ENCODE measurements around the gene PRDM5. TPM values are rescaled to one million over a fixed set of nuclear protein-coding genes. Genes with fewer than 3 reads are reported as not detected.

PRDM5 gene
- total and polyA plus RNA-seq, 5 donors from 2014 or later, result 0.07 to 0.67 (median 0.11) TPM; not detected in 2

DNA sequence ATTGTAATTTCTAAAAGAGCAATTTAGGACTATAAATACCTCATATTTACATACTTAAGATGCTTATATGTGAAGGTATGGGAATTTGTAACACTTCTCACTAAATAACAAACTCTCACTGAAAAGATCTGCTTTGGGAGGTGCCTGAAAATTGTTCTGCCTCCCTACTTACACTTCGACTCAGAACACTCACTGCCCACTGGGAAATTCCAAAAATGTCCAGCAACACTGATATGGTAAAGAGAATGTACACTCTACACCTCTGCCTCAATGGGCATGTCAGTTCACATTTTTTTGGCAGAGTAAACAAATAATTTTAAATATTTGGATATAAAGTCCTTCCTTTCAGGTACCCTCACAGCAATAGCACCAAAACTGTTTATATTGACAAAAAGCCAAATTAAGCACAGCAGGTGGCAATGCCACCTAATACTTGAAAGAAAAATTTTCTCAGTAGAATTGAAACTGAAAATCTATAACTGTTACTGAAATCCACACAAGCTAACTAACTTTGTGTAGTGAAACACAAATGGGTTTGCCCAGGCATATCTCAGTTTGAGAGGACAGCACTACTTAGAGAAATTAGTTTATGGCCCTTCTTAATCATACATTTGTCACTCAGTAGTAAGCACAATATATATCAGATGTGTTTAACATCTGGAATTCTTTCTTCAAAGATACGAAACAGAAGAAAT lies 67.1 kb downstream of the PRDM5 start:
- H3K27ac Mint-ChIP-seq, result no peak overlapping the region
- peaks cover 0 to 2% (median 0%) of the 10 kb centered on the region in 7 donors for H3K9me3 Mint-ChIP-seq
- H3K4me3 Mint-ChIP-seq, result no peak overlapping the region
- ATAC-seq (ENCODE audit: low read depth in 2 of 2), result no peak
- no peaks in the 10 kb centered on the region for H3K36me3 ChIP-seq (ENCODE audit: control insufficient read depth, insufficient read depth, low read length)
- H3K4me1 Mint-ChIP-seq, result peaks cover 0 to 6% (median 0%) of the 10 kb centered on the region in 4 donors
- H3K27me3 Mint-ChIP-seq, result peaks cover 21% of the 10 kb centered on the region
- no peak overlapping the region for H3K27ac ChIP-seq (ENCODE audit: insufficient read depth, low read length, poor library complexity, severe bottlenecking)
- H3K4me3 ChIP-seq (ENCODE audit: low read depth, low read length), result no peak overlapping the region
- H3K4me1 ChIP-seq (ENCODE audit: control insufficient read depth, insufficient read depth, low read length, poor library complexity, severe bottlenecking), result no peaks in the 10 kb centered on the region
- no peaks in the 10 kb centered on the region for H3K36me3 Mint-ChIP-seq
- no peaks in the 10 kb centered on the region for H3K27me3 ChIP-seq (ENCODE audit: control insufficient read depth, insufficient read depth, low read length)
- no peaks in the 10 kb centered on the region for H3K9me3 ChIP-seq (ENCODE audit: control insufficient read depth in 2 of 2, low read length in 2 of 2)
- DNase-seq, result peak in 1 of 3 donors; percentile 5

DNA sequence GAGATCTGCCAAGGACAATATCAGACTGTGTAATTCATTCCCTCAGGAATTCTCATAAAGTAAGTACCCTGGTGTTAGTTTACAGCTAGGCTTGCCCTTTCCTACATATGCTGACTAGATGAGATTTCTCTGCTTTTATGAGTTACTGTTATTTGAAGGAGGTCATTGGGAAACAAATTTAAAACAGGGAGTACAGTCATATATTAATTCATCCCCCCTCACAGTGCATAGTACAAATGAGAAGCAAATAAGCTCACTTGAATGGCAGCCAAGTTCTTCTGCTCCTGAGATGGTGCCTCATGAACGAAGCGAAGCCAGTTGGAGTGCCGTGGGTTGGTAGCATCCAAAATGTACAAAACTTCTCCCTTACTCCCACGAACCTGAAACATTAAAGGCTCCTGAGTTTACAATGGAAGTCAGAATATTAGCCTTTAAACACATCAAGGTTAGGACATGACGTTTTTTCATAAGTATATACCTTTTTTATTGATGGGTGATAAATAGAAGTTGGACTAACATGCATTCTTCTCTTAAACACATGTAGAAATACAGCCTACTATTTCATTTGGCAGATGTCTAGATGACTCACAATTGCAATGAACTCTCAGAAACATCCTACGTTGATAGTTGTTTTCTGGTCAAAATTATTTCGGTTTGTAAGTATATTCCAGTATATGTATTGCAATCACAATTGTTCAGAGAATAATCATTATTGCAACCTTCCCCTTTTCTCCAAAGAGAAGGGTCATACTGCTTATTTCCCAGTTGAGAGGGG lies 69.2 kb downstream of the PRDM5 start:
- ATAC-seq (ENCODE audit: low read depth in 2 of 2) (no peak), DNase-seq (no peak)
- Histone ChIP-seq H3K27me3 (ENCODE audit: control insufficient read depth, insufficient read depth, low read length) (no peaks in the 10 kb centered on the region), H3K36me3 (ENCODE audit: control insufficient read depth, insufficient read depth, low read length) (no peaks in the 10 kb centered on the region), H3K9me3 (ENCODE audit: control insufficient read depth in 2 of 2, low read length in 2 of 2) (no peaks in the 10 kb centered on the region), H3K4me3 (ENCODE audit: low read depth, low read length) (no peak overlapping the region), H3K27ac (ENCODE audit: insufficient read depth, low read length, poor library complexity, severe bottlenecking) (no peak overlapping the region), H3K4me1 (ENCODE audit: control insufficient read depth, insufficient read depth, low read length, poor library complexity, severe bottlenecking) (no peaks in the 10 kb centered on the region)
- Mint-ChIP-seq H3K27ac (no peak overlapping the region), H3K9me3 (peaks cover 0 to 2% (median 0%) of the 10 kb centered on the region in 7 donors), H3K36me3 (no peaks in the 10 kb centered on the region), H3K4me3 (no peak overlapping the region), H3K4me1 (peaks cover 0 to 6% (median 0%) of the 10 kb centered on the region in 4 donors), H3K27me3 (peaks cover 15% of the 10 kb centered on the region)

DNA sequence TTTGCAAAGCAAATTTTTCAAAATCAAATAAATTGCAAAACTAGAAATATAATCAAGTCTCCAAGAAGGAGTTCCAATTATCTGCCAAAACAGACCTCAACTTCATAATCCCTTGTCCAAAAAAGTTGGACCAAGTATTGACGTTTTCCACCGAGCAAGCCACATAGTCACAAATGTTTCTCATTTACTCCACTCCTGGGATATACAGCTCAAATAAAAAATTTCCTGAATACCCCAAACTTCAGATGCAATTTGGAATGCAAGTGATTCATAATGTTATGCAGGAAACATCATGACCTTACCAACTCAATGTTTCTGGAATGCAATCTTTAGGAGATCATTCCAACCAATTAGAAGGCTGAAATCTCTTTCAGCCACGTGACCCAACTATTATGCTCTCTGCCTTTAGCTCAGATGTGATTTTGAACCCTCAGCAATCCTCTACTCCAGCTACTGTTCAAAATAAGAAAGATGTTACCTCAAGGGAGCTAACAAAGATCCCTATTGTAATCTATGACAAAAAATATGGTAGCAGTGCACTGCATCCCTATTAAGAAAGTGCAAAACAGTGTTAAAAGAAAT lies 72.4 kb downstream of the PRDM5 start:
- ATAC-seq (ENCODE audit: low read depth in 2 of 2) (no peak), DNase-seq (no peak)
- Mint-ChIP-seq H3K4me1 (peaks cover 0 to 4% (median 0%) of the 10 kb centered on the region in 4 donors), H3K27ac (no peak overlapping the region), H3K36me3 (no peaks in the 10 kb centered on the region), H3K27me3 (peaks cover 5% of the 10 kb centered on the region), H3K4me3 (no peak overlapping the region), H3K9me3 (peaks cover 0 to 2% (median 0%) of the 10 kb centered on the region in 7 donors)
- Histone ChIP-seq H3K4me3 (ENCODE audit: low read depth, low read length) (no peak overlapping the region), H3K9me3 (ENCODE audit: control insufficient read depth in 2 of 2, low read length in 2 of 2) (no peaks in the 10 kb centered on the region), H3K27ac (ENCODE audit: insufficient read depth, low read length, poor library complexity, severe bottlenecking) (no peak overlapping the region), H3K36me3 (ENCODE audit: control insufficient read depth, insufficient read depth, low read length) (no peaks in the 10 kb centered on the region), H3K4me1 (ENCODE audit: control insufficient read depth, insufficient read depth, low read length, poor library complexity, severe bottlenecking) (no peaks in the 10 kb centered on the region), H3K27me3 (ENCODE audit: control insufficient read depth, insufficient read depth, low read length) (no peaks in the 10 kb centered on the region)

DNA sequence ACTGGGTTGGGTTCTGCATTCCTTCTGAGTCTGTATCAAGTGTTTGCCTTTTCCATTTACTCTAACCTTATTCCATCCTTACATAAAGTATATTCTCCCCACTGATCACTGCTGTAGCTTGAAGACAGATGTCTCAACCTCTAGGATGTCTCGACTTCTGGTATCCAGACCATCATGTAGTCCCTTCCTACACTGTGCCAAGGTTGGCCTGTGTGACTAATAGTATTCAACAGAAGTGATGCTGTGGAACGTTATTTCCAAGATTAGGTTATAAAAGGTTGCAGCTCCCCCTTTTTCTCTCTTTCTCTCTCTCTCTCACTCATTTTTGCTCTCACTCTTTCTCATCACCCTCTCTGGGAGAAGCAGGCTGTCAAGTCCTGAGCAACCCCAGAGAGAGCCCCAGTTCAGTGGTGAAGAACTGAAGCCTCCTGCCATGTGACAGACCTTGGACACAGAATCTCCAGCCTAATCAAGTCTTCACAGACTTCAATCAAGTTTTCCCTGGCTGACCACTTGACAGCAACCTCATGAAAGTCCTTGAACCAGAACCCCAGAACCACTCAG lies 75.4 kb downstream of the PRDM5 start:
- peaks cover under 1% of the 10 kb centered on the region for H3K27me3 Mint-ChIP-seq
- peaks cover 0 to 1% (median 0%) of the 10 kb centered on the region in 7 donors for H3K9me3 Mint-ChIP-seq
- H3K36me3 ChIP-seq (ENCODE audit: control insufficient read depth, insufficient read depth, low read length), result no peaks in the 10 kb centered on the region
- H3K27ac Mint-ChIP-seq, result no peak overlapping the region
- no peak overlapping the region for H3K4me3 ChIP-seq (ENCODE audit: low read depth, low read length)
- H3K4me1 ChIP-seq (ENCODE audit: control insufficient read depth, insufficient read depth, low read length, poor library complexity, severe bottlenecking), result no peaks in the 10 kb centered on the region
- H3K27me3 ChIP-seq (ENCODE audit: control insufficient read depth, insufficient read depth, low read length), result no peaks in the 10 kb centered on the region
- no peak overlapping the region for H3K27ac ChIP-seq (ENCODE audit: insufficient read depth, low read length, poor library complexity, severe bottlenecking)
- no peaks in the 10 kb centered on the region for H3K9me3 ChIP-seq (ENCODE audit: control insufficient read depth in 2 of 2, low read length in 2 of 2)
- H3K36me3 Mint-ChIP-seq, result no peaks in the 10 kb centered on the region
- H3K4me3 Mint-ChIP-seq, result no peak overlapping the region
- peaks cover 0 to 4% (median 0%) of the 10 kb centered on the region in 4 donors for H3K4me1 Mint-ChIP-seq
- ATAC-seq (ENCODE audit: low read depth in 2 of 2), result no peak
- DNase-seq, result no peak

DNA sequence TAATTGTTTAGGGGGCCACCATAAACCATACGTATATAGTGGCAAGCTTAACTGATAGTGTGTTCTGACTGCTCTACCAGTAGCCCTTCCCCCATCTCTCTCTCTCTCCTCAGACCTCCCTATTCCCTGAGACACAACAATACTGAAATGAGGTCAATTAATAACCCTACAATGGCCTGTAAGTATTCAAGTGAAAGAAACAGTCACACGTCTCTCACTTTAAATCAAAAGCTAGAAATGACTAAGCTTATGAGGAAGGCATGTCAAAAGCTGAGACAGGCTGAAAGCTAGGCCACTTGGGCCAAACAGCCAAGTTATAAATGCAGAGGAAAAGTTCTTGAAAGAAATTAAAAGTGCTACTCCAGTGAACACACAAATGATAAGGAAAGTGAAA lies 78.0 kb downstream of the PRDM5 start:
- H3K36me3 ChIP-seq (ENCODE audit: control insufficient read depth, insufficient read depth, low read length), result no peaks in the 10 kb centered on the region
- no peaks in the 10 kb centered on the region for H3K4me1 ChIP-seq (ENCODE audit: control insufficient read depth, insufficient read depth, low read length, poor library complexity, severe bottlenecking)
- peaks cover 0 to 4% (median 0%) of the 10 kb centered on the region in 4 donors for H3K4me1 Mint-ChIP-seq
- no peaks in the 10 kb centered on the region for H3K27me3 ChIP-seq (ENCODE audit: control insufficient read depth, insufficient read depth, low read length)
- no peaks in the 10 kb centered on the region for H3K9me3 Mint-ChIP-seq
- ATAC-seq (ENCODE audit: low read depth in 2 of 2) (no peak), DNase-seq (peak in 1 of 3 donors; percentile 34)
- H3K9me3 ChIP-seq (ENCODE audit: control insufficient read depth in 2 of 2, low read length in 2 of 2), result no peaks in the 10 kb centered on the region
- H3K36me3 Mint-ChIP-seq, result no peaks in the 10 kb centered on the region
- no peak overlapping the region for H3K4me3 Mint-ChIP-seq
- no peak overlapping the region for H3K4me3 ChIP-seq (ENCODE audit: low read depth, low read length)
- H3K27ac Mint-ChIP-seq, result no peak overlapping the region
- no peak overlapping the region for H3K27ac ChIP-seq (ENCODE audit: insufficient read depth, low read length, poor library complexity, severe bottlenecking)
- H3K27me3 Mint-ChIP-seq, result no peaks in the 10 kb centered on the region

DNA sequence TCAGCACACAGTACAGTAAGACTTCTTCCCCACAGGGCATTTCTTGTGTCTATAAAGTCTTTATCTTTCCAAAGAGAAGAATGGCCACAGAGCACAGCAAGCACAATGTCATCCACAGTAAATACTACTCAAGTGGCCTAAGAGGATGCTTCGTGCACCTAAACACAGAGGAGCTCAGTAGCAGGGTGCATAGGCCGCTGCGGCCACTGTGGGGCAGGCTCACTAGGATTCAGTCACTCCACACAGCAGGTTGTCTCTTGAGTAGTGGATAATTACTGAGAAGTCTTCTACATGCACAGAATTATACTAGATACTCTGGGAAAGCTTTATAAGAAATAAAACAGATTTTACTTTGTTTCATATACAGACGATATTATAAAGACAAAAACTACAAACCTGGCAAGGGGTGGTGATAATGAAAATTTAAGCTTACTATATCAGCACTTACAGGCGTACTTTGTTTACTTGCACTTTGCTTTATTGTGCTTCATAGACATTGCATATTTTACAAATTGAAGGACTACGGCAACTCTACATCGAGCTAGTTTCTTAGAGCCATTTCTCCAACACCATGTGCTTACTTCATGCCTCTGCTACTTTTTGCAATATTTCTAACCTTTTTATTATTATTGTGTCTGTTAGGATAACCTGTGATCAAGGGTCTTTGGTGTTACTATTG lies 78.5 kb downstream of the PRDM5 start:
- Mint-ChIP-seq H3K4me1 (peaks cover 0 to 4% (median 0%) of the 10 kb centered on the region in 4 donors), H3K27ac (no peak overlapping the region), H3K27me3 (no peaks in the 10 kb centered on the region), H3K4me3 (no peak overlapping the region), H3K36me3 (no peaks in the 10 kb centered on the region), H3K9me3 (no peaks in the 10 kb centered on the region)
- Histone ChIP-seq H3K27me3 (ENCODE audit: control insufficient read depth, insufficient read depth, low read length) (no peaks in the 10 kb centered on the region), H3K4me3 (ENCODE audit: low read depth, low read length) (no peak overlapping the region), H3K9me3 (ENCODE audit: control insufficient read depth in 2 of 2, low read length in 2 of 2) (no peaks in the 10 kb centered on the region), H3K4me1 (ENCODE audit: control insufficient read depth, insufficient read depth, low read length, poor library complexity, severe bottlenecking) (no peaks in the 10 kb centered on the region), H3K36me3 (ENCODE audit: control insufficient read depth, insufficient read depth, low read length) (no peaks in the 10 kb centered on the region), H3K27ac (ENCODE audit: insufficient read depth, low read length, poor library complexity, severe bottlenecking) (no peak overlapping the region)
- ATAC-seq (ENCODE audit: low read depth in 2 of 2) (no peak), DNase-seq (peak in 1 of 3 donors; percentile 26)

- no peak for ATAC-seq (ENCODE audit: low read depth in 2 of 2)
- Histone ChIP-seq H3K4me3 (ENCODE audit: low read depth, low read length) (no peak overlapping the region), H3K27ac (ENCODE audit: insufficient read depth, low read length, poor library complexity, severe bottlenecking) (no peak overlapping the region), H3K27me3 (ENCODE audit: control insufficient read depth, insufficient read depth, low read length) (no peaks in the 10 kb centered on the region), H3K36me3 (ENCODE audit: control insufficient read depth, insufficient read depth, low read length) (no peaks in the 10 kb centered on the region), H3K4me1 (ENCODE audit: control insufficient read depth, insufficient read depth, low read length, poor library complexity, severe bottlenecking) (no peaks in the 10 kb centered on the region), H3K9me3 (ENCODE audit: control insufficient read depth in 2 of 2, low read length in 2 of 2) (no peaks in the 10 kb centered on the region)
- peaks cover 4% of the 10 kb centered on the region for H3K27me3 Mint-ChIP-seq
- no peak overlapping the region for H3K27ac Mint-ChIP-seq
- H3K4me1 Mint-ChIP-seq, result peaks cover 0 to 4% (median 0%) of the 10 kb centered on the region in 4 donors
- H3K9me3 Mint-ChIP-seq, result no peaks in the 10 kb centered on the region
- no peaks in the 10 kb centered on the region for H3K36me3 Mint-ChIP-seq
- no peak overlapping the region for H3K4me3 Mint-ChIP-seq
- no peak for DNase-seq
Measured at GRCh38 chr4:120842031-120842430, 80.5 kb downstream of the PRDM5 start.

All from CD4-positive, CD25-positive, alpha-beta regulatory T cell (primary cell).